Measurements from ENCODE around the gene ABHD14A.

The ABHD14A gene

DNA sequence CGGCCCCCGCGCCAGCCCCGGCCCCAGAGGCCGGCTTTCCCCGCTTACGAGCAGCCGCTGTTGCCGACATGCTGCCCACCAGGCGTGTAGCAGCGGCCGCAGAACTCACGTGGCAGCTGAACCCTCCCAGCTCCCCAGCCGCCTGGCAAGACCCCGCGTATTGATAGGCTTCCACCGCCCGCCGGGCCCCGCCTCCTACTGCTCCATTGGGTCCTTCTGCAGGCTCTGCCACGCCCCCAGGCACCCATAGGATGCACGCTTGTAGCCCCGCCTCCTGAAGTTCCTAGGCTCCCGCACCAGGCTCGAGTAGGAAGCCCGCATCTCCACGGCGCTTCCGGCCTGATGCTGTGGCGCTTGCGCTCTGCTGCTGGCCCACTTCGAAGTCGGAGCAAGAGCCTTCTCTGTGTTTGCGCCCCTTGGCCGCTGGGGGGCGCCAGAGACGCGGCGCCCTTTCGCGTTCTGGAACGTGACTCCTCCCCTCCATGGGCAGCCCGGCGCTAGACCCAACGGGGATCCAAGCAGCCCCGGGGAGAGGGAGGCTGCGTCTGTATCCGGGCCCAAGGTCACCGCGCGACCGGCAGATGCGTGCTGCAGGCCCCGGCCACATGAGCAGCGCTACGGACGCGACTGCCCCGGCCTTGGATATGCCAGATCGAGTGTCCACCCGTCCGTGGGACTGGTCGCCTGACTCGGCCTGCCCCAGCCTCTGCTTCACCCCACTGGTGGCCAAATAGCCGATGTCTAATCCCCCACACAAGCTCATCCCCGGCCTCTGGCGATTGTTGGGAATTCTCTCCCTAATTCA, 32.9 kb upstream of the ABHD14A start, which contains the start of the genes PARP3 and RRP9:
Gene PARP3, plus strand, starts transcription at position 566 of the 805 bp plus-strand sequence. CDS start 993 bp downstream, outside the sequence.
Gene RRP9, minus strand, starts transcription at position 107 of the 805 bp plus-strand sequence. Its CDS starts 37 bp downstream, at position 70.
- DNase-seq, result peak; percentile 90

GRCh38 chr3:51942603-51943450, 32.0 kb upstream of the ABHD14A start:
- peak; percentile 4 for DNase-seq

GRCh38 chr3:51943451-51944391, 31.1 kb upstream of the ABHD14A start:
- no peak for DNase-seq

GRCh38 chr3:51944451-51945021, 30.3 kb upstream of the ABHD14A start:
- DNase-seq, result no peak

- DNase-seq, result no peak
Measured at GRCh38 chr3:51945031-51945840, 29.6 kb upstream of the ABHD14A start.

DNA sequence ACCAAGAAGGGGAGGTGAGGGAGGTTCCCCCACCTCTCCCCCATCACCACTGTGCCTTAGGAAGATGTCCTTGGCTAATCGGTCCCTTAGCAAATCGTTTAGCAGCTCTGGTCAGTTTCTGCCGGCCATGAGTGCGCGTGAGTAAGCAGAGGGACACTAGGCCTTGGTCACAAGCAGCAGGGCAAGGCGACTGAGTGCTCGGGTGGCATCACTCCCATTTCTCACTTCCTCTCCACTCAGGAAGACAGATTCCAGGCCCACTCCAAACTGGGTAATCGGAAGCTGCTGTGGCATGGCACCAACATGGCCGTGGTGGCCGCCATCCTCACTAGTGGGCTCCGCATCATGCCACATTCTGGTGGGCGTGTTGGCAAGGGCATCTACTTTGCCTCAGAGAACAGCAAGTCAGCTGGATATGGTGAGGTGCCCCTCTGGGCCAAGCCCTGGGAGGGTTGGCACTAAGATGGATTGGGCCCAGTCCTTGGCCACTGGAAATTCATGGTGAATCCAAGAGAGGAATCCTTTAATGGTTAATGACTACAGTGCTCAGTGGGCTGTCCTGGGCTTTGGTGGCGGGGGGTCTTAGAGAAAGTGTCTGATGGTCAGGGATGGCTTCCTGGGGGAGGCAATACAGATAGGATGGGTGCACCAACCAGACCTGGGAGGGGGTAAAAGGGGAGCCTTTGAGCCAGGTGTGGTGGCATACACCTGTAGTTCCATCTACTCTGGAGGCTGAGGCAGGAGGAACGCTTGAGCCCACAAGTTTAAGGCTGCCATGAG, 28.7 kb upstream of the ABHD14A start:
- no peak for DNase-seq

GRCh38 chr3:51946796-51947195, 28.1 kb upstream of the ABHD14A start:
- no peak for DNase-seq

DNA sequence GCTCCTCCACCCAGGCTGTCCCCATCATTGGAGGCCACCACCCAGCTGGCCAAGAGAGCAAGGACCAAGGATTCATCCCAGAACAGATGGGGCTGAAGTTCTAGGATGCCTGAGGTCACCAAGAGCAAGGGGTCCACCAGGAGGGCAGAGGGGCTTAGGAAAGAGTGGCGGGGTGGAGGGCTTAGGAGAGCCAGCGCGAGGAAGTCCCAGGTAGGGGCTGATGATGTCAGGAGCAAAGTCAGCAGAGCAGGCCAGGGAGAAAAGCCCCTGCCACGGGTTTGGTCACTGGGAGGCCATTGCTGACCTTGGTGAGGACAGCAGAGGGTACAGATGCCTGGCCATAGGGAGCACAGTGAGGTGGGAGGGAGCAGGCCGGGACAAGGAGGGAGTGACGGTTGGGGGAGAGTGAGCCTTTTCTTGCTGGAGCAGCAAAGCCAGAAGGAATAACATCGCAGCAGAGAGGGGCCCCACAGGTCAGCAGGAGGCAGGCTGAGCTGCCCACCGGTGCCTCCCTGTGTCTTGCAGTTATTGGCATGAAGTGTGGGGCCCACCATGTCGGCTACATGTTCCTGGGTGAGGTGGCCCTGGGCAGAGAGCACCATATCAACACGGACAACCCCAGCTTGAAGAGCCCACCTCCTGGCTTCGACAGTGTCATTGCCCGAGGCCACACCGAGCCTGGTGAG, 27.5 kb upstream of the ABHD14A start:
- DNase-seq, result no peak

- no peak for DNase-seq
Measured at GRCh38 chr3:51948016-51948580, 26.8 kb upstream of the ABHD14A start.

DNA sequence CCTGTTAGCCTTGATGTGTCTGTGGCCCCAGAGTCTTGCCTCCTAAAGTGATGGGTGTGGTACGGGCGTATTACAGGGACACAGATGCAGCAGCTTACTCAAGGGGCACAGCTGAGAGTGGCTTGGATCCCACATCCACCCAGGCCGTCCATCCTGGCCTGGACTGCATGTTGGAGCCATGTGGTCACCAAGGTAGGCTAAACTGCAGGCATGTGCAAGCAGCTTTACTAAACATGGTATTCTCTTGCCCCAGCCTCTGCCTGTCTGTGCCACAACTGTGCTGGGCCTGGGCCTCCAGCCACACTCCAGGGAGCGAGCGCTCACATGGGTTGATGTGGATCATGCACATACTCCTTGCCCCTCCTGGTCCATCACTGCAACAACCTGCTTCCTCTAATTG, 25.7 kb upstream of the ABHD14A start:
- no peak for DNase-seq

DNA sequence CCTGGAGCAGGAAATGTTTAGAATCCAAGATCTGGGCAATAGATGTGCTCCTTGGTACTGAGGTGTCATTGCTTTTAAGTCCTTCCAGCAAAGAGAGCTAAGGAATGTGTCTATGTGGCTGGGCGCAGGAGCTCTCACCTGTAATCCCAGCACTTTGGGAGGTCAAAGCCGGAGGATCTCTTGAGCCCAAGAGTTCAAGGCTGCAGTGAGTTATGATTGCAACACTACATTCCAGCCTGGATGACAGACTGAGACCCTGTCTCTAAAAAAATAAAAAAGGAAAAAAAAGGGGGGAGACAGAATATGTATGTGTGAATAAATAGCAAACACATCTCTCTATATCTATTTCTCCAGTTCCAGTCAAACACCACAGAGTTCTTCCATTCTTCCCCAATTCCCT, 24.0 kb upstream of the ABHD14A start:
- no peak for DNase-seq

GRCh38 chr3:51953445-51953844, 21.4 kb upstream of the ABHD14A start:
- DNase-seq, result no peak

- no peak for DNase-seq
Measured at GRCh38 chr3:51954105-51954504, 20.8 kb upstream of the ABHD14A start.

- DNase-seq, result no peak
Measured at GRCh38 chr3:51954713-51955112, 20.2 kb upstream of the ABHD14A start.

- no peak for DNase-seq
Measured at GRCh38 chr3:51955175-51955892, 19.5 kb upstream of the ABHD14A start, which contains the start of gene GPR62. GPR62 (plus strand) TSS chr3:51955381; CDS start chr3:51955653, 272 bp downstream.

DNA sequence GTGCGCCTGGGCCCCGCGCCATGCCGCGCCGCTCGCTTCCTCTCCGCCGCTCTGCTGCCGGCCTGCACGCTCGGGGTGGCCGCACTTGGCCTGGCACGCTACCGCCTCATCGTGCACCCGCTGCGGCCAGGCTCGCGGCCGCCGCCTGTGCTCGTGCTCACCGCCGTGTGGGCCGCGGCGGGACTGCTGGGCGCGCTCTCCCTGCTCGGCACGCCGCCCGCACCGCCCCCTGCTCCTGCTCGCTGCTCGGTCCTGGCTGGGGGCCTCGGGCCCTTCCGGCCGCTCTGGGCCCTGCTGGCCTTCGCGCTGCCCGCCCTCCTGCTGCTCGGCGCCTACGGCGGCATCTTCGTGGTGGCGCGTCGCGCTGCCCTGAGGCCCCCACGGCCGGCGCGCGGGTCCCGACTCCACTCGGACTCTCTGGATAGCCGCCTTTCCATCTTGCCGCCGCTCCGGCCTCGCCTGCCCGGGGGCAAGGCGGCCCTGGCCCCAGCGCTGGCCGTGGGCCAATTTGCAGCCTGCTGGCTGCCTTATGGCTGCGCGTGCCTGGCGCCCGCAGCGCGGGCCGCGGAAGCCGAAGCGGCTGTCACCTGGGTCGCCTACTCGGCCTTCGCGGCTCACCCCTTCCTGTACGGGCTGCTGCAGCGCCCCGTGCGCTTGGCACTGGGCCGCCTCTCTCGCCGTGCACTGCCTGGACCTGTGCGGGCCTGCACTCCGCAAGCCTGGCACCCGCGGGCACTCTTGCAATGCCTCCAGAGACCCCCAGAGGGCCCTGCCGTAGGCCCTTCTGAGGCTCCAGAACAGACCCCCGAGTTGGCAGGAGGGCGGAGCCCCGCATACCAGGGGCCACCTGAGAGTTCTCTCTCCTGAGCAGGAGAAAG, 18.7 kb upstream of the ABHD14A start:
- DNase-seq, result no peak

- DNase-seq, result no peak
Measured at GRCh38 chr3:51957520-51958205, 17.2 kb upstream of the ABHD14A start.
